ENCODE results near the gene NUCB1.

DNA sequence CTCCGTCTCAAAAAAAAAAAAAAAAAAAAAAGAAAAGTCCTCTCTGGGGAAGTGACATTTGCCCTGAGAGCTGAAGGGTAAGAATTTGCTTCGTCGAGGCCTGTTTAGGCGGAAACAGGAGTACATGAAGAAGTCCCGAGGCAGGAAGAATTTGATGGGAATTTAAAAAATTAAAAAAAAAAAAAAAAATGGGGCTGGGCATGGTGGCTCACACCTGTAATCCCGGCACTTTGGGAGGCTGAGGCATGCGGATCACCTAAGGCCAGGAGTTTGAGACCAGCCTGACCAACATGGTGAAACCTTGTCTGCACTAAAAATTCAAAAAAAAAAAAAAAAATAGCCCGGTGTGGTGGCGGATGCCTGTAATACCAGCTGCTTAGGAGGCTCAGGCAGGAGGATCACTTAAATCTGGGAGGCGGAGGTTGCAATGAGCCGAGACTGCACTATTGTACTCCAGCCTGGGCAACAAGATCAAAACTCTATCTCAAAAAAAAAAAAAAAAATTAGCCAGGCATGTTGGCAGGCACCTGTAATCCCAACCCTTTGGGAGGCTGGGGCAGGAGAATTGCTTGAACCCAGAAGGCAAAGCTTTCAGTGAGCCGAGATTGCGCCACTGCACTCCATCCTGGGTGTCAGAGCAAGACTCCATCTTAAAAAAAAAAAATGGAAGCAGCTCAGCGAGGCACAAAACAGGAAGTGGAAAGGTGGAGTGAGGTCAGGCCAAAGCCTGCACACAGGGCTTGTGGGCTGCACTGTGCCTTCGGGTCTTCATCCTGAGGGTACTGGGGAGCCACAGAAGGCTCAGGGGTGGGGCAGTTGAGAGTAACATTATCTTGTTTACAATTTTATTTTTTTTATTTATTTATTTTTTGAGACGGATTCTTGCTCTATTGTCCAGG is 59.5 kb downstream of the NUCB1 start:
- TF ChIP-seq, protein P1, sequence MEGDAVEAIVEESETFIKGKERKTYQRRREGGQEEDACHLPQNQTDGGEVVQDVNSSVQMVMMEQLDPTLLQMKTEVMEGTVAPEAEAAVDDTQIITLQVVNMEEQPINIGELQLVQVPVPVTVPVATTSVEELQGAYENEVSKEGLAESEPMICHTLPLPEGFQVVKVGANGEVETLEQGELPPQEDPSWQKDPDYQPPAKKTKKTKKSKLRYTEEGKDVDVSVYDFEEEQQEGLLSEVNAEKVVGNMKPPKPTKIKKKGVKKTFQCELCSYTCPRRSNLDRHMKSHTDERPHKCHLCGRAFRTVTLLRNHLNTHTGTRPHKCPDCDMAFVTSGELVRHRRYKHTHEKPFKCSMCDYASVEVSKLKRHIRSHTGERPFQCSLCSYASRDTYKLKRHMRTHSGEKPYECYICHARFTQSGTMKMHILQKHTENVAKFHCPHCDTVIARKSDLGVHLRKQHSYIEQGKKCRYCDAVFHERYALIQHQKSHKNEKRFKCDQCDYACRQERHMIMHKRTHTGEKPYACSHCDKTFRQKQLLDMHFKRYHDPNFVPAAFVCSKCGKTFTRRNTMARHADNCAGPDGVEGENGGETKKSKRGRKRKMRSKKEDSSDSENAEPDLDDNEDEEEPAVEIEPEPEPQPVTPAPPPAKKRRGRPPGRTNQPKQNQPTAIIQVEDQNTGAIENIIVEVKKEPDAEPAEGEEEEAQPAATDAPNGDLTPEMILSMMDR (IDR thresholded peaks at IDR 0.05), result no peak
- TF ChIP-seq POLR2A (IDR thresholded peaks at IDR 0.05), result no peak

All from body of pancreas (tissue), 4 donors.